Measurements from ENCODE around the gene KATNIP. TPM values are rescaled to one million over a fixed set of nuclear protein-coding genes. Genes with fewer than 3 reads are reported as not detected.

Gene KATNIP
- total and polyA plus RNA-seq, 9 of the 15 experiments (the other 6 are each of a cell fraction or from before 2014, with no cell fraction given) = 1.7 to 13.2 (median 8.0) TPM

DNA sequence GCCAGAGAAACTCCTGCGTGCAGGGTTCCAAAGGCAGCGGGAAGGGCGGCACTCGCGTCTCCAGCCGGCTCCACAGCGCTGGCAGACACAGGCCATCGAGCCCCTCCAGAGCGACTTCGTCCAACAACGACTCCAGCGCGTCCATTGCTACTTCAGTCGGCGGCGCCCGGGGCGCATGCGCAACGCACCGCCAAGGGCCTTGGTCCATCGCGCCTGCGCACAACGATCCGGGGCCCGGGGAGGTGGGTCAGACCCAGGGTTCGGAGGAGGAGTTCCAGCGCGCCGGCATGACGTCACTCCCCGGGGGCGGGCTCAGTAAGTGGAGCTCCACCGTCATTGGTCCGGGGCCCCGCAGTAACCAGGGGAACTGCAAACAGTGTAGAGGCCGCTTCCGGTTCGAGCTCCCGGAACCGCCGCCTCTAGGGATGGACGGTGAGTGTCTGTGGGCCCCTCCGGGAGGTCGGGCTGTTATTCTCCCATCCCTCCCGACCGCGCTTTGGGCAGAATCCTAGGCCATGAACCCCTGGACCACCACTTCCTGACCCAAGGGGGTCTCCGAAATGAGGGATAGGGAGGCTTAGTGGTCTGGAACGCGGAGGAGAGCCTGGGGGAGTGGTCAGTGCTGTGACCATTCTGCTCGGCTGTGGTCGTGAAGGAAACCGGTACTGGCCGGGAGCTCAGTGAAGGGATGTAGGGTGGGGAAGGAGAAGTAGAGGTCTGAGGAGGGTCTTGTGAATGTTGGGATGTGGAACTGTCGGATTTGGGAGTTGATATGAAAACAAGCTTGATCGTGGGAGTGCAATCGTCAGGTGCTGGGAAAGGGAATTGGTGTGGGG lies at the start of gene KATNIP, which contains the start of gene GTF3C1 (continued):
- TF ChIP-seq UBTF (IDR thresholded peaks at IDR 0.05; ENCODE audit: borderline replicate concordance in 1 of 2, low read depth in 2 of 2, low read length in 2 of 2) (0 out of 4 replicates have a peak, but pooled peaks of 1 of the 2 experiments have one; percentile 34), ZNF76 (CRISPR knock-in tag; IDR thresholded peaks at IDR 0.05; ENCODE audit: borderline replicate concordance) (no peak), SRSF9 (IDR thresholded peaks at IDR 0.05; ENCODE audit: borderline replicate concordance, low read depth, low read length) (no peak), ZNF561 (CRISPR knock-in tag; conservative IDR thresholded peaks at IDR 0.05) (no peak), KHSRP (IDR thresholded peaks at IDR 0.05) (no peak), ZNF133 (CRISPR knock-in tag; IDR thresholded peaks at IDR 0.05) (no peak), EWSR1 (IDR thresholded peaks at IDR 0.05; ENCODE audit: borderline replicate concordance, low read depth, partially characterized antibody) (no peak), FOXK1 (CRISPR knock-in tag; IDR thresholded peaks at IDR 0.05; ENCODE audit: borderline replicate concordance) (no peak), ZFX (CRISPR knock-in tag; IDR thresholded peaks at IDR 0.05) (peak; percentile 82), MCM5 (IDR thresholded peaks at IDR 0.05; ENCODE audit: low read depth) (no peak), CREB1 (IDR thresholded peaks at IDR 0.05) (peak; percentile 85), CREB1 (CRISPR knock-in tag; IDR thresholded peaks at IDR 0.05) (peak; percentile 93), XRCC3 (IDR thresholded peaks at IDR 0.05) (no peak), ZNF316 (IDR thresholded peaks at IDR 0.05) (no peak), ZNF347 (CRISPR knock-in tag; IDR thresholded peaks at IDR 0.05; ENCODE audit: low read depth) (no peak), ZNF444 (CRISPR knock-in tag; IDR thresholded peaks at IDR 0.05) (no peak), CUX1 (CRISPR knock-in tag; IDR thresholded peaks at IDR 0.05) (no peak)
- TF ChIP-seq, protein P1, sequence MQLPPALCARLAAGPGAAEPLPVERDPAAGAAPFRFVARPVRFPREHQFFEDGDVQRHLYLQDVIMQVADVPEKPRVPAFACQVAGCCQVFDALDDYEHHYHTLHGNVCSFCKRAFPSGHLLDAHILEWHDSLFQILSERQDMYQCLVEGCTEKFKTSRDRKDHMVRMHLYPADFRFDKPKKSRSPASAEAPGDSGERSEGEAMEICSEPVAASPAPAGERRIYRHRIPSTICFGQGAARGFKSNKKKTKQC (CRISPR knock-in tag; IDR thresholded peaks at IDR 0.05) = 0 out of 2 replicates have a peak, but pooled peaks have one; percentile 51
- TF ChIP-seq, protein P2, sequence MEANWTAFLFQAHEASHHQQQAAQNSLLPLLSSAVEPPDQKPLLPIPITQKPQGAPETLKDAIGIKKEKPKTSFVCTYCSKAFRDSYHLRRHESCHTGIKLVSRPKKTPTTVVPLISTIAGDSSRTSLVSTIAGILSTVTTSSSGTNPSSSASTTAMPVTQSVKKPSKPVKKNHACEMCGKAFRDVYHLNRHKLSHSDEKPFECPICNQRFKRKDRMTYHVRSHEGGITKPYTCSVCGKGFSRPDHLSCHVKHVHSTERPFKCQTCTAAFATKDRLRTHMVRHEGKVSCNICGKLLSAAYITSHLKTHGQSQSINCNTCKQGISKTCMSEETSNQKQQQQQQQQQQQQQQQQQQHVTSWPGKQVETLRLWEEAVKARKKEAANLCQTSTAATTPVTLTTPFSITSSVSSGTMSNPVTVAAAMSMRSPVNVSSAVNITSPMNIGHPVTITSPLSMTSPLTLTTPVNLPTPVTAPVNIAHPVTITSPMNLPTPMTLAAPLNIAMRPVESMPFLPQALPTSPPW (CRISPR knock-in tag; IDR thresholded peaks at IDR 0.05) = 0 out of 2 replicates have a peak, but pooled peaks have one; percentile 16

Measured in K562 (cell line).